GM06990 (cell line): ENCODE data around the gene PLPP2.

Experiments used
- DNase-seq: peaks from one replicate; pipeline ENCODE4 v3.0.0-alpha.2; 2011; ENCODE audit not compliant: insufficient read length; ENCODE audit errors: extremely low read depth
- H3K27me3 ChIP-seq: replicated peaks from 2 replicates; pipeline ENCODE4 v1.6.0; 2011; ENCODE audit warnings: low read length; ENCODE audit not compliant: control insufficient read depth, insufficient read depth
- H3K36me3 ChIP-seq: 2 replicates; pipeline ENCODE4 v1.5.1; 2011; ENCODE audit warnings: low read length; ENCODE audit not compliant: control insufficient read depth, insufficient read depth
- H3K4me3 ChIP-seq: replicated peaks from 2 replicates; pipeline ENCODE4 v1.5.1; 2011; ENCODE audit warnings: low read depth, mild to moderate bottlenecking, control low read depth, low read length
- CTCF ChIP-seq: IDR thresholded peaks from 2 replicates; pipeline ENCODE4 v1.5.1; 2011; ENCODE audit warnings: low read length, control low read depth, mild to moderate bottlenecking, inconsistent platforms; ENCODE audit not compliant: insufficient read depth, poor library complexity, severe bottlenecking

PLPP2 gene

GRCh38 chr19:288911-289310 lies 2.3 kb downstream of the PLPP2 start:
- no peak for TF ChIP-seq CTCF
- no peaks in the 10 kb centered on the region for H3K36me3 ChIP-seq
- DNase-seq: no peak
- no peaks in the 10 kb centered on the region; the same call in 1 of the 2 replicates for H3K27me3 ChIP-seq
- H3K4me3 ChIP-seq: no peak overlapping the region

GRCh38 chr19:287381-287871 lies 3.8 kb downstream of the PLPP2 start:
- DNase-seq: no peak
- Histone ChIP-seq H3K36me3 (no peaks in the 10 kb centered on the region), H3K4me3 (no peak overlapping the region), H3K27me3 (no peaks in the 10 kb centered on the region; the same call in none of the 2 replicates)
- TF ChIP-seq CTCF: no peak

- DNase-seq: no peak
- no peak overlapping the region for H3K4me3 ChIP-seq
- peaks cover 1% of the 10 kb centered on the region for H3K27me3 ChIP-seq
- no peaks in the 10 kb centered on the region for H3K36me3 ChIP-seq
- TF ChIP-seq CTCF: no peak
These were observed 7.8 kb downstream of the PLPP2 start for GRCh38 chr19:283395-283794.

GRCh38 chr19:282501-282900 lies 8.7 kb downstream of the PLPP2 start:
- Histone ChIP-seq H3K27me3 (peaks cover 1% of the 10 kb centered on the region), H3K36me3 (no peaks in the 10 kb centered on the region), H3K4me3 (no peak overlapping the region)
- no peak for DNase-seq
- no peak for TF ChIP-seq CTCF

- Histone ChIP-seq H3K4me3 (no peak overlapping the region), H3K27me3 (peaks cover 1% of the 10 kb centered on the region), H3K36me3 (no peaks in the 10 kb centered on the region)
- no peak for DNase-seq
- TF ChIP-seq CTCF: peak; percentile 8
These were observed 9.2 kb downstream of the PLPP2 start for GRCh38 chr19:281992-282391.
